K562 treated with DMSO at 1 percent for 4 hours (cell line): ENCODE measurements around the gene OR10H3. TPM values are rescaled to one million over a fixed set of nuclear protein-coding genes. Genes with fewer than 3 reads are reported as not detected.

ENCODE experiments used
- total RNA-seq: library from RNA; unstranded; fragments of 300-600 nt; gene quantifications from 2 replicates; pipeline ENCODE4 v1.2.3, GENCODE V29; 2022; ENCODE audit not compliant: insufficient read depth

The OR10H3 gene, protein sequence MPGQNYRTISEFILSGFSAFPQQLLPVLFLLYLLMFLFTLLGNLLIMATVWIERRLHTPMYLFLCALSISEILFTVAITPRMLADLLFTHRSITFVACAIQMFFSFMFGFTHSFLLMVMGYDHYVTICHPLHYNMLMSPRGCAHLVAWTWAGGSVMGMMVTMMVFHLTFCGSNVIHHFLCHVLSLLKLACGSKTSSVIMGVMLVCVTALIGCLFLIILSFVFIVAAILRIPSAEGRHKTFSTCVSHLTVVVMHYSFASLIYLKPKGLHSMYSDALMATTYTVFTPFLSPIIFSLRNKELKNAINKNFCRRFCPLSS
- total RNA-seq = not detected in 2 replicates

DNA sequence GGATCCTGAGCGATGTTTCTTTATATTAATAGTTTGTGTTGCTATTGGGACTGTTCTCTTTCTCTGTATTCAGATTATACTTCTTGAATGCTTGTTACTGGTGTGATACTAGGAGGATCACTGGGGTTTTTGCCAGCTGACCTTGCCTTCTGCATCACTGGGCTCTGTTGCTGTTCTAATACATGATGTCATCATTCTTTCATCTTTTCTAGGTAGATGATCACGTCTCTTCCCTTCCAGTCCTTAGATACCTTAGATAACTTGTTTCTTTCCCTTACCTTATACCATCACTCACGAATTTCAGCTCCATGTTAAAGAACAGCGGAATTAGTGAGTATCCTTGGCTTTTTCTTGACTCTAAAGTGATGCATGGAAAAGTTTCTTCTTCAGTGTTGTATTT, at the start of gene OR10H3:
Gene OR10H3, plus strand, starts transcription at position 264 of the 400 bp plus-strand sequence. CDS start 3,408 bp downstream, outside the sequence.

GRCh38 chr19:15727724-15728123, 10.1 kb upstream of the OR10H3 start, which contains the start of gene OR10H2:
OR10H2 (plus strand) TSS chr19:15728024; CDS start chr19:15728044, 20 bp downstream.

GRCh38 chr19:15787611-15788155, 49.9 kb downstream of the OR10H3 start, which contains the start of gene OR10H5:
OR10H5 (plus strand) TSS chr19:15787661; CDS start chr19:15794049, 6,388 bp downstream.

Other genes starting within 250 kb of the OR10H3 start
- gene CYP4F22, start 229.5 kb upstream of the OR10H3 start, total RNA-seq = not detected in 2 replicates
- gene CYP4F8, start 122.8 kb upstream of the OR10H3 start, total RNA-seq = not detected in 2 replicates
- gene CYP4F3, start 97.1 kb upstream of the OR10H3 start, total RNA-seq = not detected in 2 replicates
- not detected in 2 replicates for gene CYP4F12, start 64.9 kb upstream of the OR10H3 start, total RNA-seq
- gene OR10H2, start 10.0 kb upstream of the OR10H3 start, total RNA-seq = not detected in 2 replicates
- gene OR10H5, start 49.7 kb downstream of the OR10H3 start, total RNA-seq = not detected in 2 replicates
- gene OR10H1, start 77.7 kb downstream of the OR10H3 start, total RNA-seq = not detected in 2 replicates
- gene CYP4F2, start 160.1 kb downstream of the OR10H3 start, total RNA-seq = 0.45 TPM in 1 of 2 replicates, not detected in the other
- gene CYP4F11, start 196.5 kb downstream of the OR10H3 start, total RNA-seq = not detected in 2 replicates
- gene OR10H4, start 211.0 kb downstream of the OR10H3 start, total RNA-seq = not detected in 2 replicates